ENCODE measurements around the gene ASPRV1.
A peak's percentile ranks its signal among the peaks of the same experiment; 100 is the strongest.

The ASPRV1 gene

GRCh38 chr2:69939722-69940121 lies 21.7 kb downstream of the ASPRV1 start:
- DNase-seq (ENCODE audit: low spot score), result no peak

- no peak for DNase-seq (ENCODE audit: low spot score)
Observed at GRCh38 chr2:69937968-69938367, 23.5 kb downstream of the ASPRV1 start.

GRCh38 chr2:69936906-69937305 lies 24.5 kb downstream of the ASPRV1 start:
- DNase-seq (ENCODE audit: low spot score), result no peak

- no peak for DNase-seq (ENCODE audit: low spot score)
Observed at GRCh38 chr2:69935011-69935410, 26.4 kb downstream of the ASPRV1 start.

- DNase-seq (ENCODE audit: low spot score), result no peak
Observed at GRCh38 chr2:69934614-69934908, 26.9 kb downstream of the ASPRV1 start.

GRCh38 chr2:69933839-69934613 lies 27.4 kb downstream of the ASPRV1 start:
- DNase-seq (ENCODE audit: low spot score), result no peak

- no peak for DNase-seq (ENCODE audit: low spot score)
Observed at GRCh38 chr2:69933254-69933828, 28.1 kb downstream of the ASPRV1 start.

GRCh38 chr2:69932596-69932922 lies 28.9 kb downstream of the ASPRV1 start:
- DNase-seq (ENCODE audit: low spot score), result no peak

- no peak for DNase-seq (ENCODE audit: low spot score)
Observed at GRCh38 chr2:69931832-69932595, 29.4 kb downstream of the ASPRV1 start.

- DNase-seq (ENCODE audit: low spot score), result no peak
Observed at GRCh38 chr2:69926849-69927515, 34.4 kb downstream of the ASPRV1 start.

GRCh38 chr2:69923116-69923515 lies 38.3 kb downstream of the ASPRV1 start:
- DNase-seq (ENCODE audit: low spot score), result no peak

GRCh38 chr2:69918401-69918800 lies 43.0 kb downstream of the ASPRV1 start:
- DNase-seq (ENCODE audit: low spot score), result no peak

- no peak for DNase-seq (ENCODE audit: low spot score)
Observed at GRCh38 chr2:69917852-69918251, 43.6 kb downstream of the ASPRV1 start.

- DNase-seq (ENCODE audit: low spot score), result no peak
Observed at GRCh38 chr2:69916106-69916505, 45.3 kb downstream of the ASPRV1 start.

- DNase-seq (ENCODE audit: low spot score), result no peak
Observed at GRCh38 chr2:69914950-69915945, 46.2 kb downstream of the ASPRV1 start, which contains the start of gene MXD1. Gene MXD1 (plus strand): TSS chr2:69915109. CDS start chr2:69915331, 222 bp downstream.

- peak; percentile 99 for DNase-seq (ENCODE audit: low spot score)
Observed at GRCh38 chr2:69914164-69914949, 47.1 kb downstream of the ASPRV1 start.

GRCh38 chr2:69911985-69912563 lies 49.4 kb downstream of the ASPRV1 start:
- no peak for DNase-seq (ENCODE audit: low spot score)

All from ecto neural progenitor cell (in vitro differentiated cells).